Mammary epithelial cell (primary cell): Measurements from ENCODE around the gene SMPD2.

Experiments used
- CTCF ChIP-seq, 2 donors: IDR thresholded peaks in 1 of 2; conservative IDR thresholded peaks in 1 of 2; 2 replicates each; pipeline ENCODE4 v1.5.1; 2011 to 2012; ENCODE audit warnings: inconsistent platforms in 2 of 2, low read length in 2 of 2, mild to moderate bottlenecking in 2 of 2, control low read depth in 1 of 2, low read depth in 1 of 2; ENCODE audit not compliant: insufficient read depth in 1 of 2; ENCODE audit errors: extremely low read depth in 1 of 2
- EZH2 ChIP-seq: IDR thresholded peaks from 2 replicates; pipeline ENCODE4 v1.6.1; 2012; ENCODE audit warnings: low read length, inconsistent platforms, borderline replicate concordance

GRCh38 chr6:109480993-109481480 is 40.5 kb downstream of the SMPD2 start:
- TF ChIP-seq CTCF (conservative IDR thresholded peaks at IDR 0.05 in 1 of 2, IDR thresholded peaks at IDR 0.05 in 1 of 2; ENCODE audit: extremely low read depth in 1 of 2, insufficient read depth in 1 of 2, low read depth in 1 of 2, low read length in 2 of 2), result no peak
- no peak for TF ChIP-seq EZH2
